Measurements from ENCODE around the gene LSS. TPM values are rescaled to one million over a fixed set of nuclear protein-coding genes. Genes with fewer than 3 reads are reported as not detected.
A peak's percentile ranks its signal among the peaks of the same experiment; 100 is the strongest.

Gene LSS
- total RNA-seq, 2 experiments from 2014 or later: 30.4 TPM

DNA sequence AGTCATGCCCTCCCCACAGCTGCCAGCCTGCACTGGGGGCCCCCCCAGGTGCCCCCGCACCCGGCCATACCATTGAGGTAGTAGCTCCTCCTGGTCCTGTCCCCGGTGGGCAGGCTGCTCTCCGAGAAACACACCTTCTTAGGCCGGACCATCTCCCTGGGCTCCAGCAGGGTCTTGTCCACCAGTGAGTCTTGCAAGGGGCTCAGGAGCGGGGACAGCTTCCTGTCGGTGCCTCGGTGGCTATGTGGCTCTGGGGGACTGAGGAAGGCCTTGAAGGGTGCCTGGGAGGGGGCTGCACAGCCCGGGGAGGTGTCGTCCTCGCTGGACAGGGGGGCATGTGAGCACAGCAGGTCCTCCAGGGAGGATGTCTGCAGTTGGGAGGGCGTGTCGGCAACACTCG, 60.3 kb downstream of the LSS start:
- CTCF ChIA-PET: no interaction called here
- H3K36me3 ChIP-seq (ENCODE audit: insufficient read depth, low read length): no peaks in the 10 kb centered on the region
- ATAC-seq (ENCODE audit: poor library complexity) (no peak), DNase-seq (peak in 1 of 14 experiments; percentile 15)
- H3K27me3 ChIP-seq (ENCODE audit: control insufficient read depth in 1 of 2, insufficient read depth in 2 of 2, low read length in 2 of 2): no peaks in the 10 kb centered on the region
- H3K27ac Mint-ChIP-seq: no peak overlapping the region
- peaks cover 0 to 17% of the 10 kb centered on the region in 2 experiments for H3K9me3 ChIP-seq (ENCODE audit: control insufficient read depth in 1 of 2, insufficient read depth in 1 of 2, low read length in 2 of 2)
- TF ChIP-seq, protein P1, sequence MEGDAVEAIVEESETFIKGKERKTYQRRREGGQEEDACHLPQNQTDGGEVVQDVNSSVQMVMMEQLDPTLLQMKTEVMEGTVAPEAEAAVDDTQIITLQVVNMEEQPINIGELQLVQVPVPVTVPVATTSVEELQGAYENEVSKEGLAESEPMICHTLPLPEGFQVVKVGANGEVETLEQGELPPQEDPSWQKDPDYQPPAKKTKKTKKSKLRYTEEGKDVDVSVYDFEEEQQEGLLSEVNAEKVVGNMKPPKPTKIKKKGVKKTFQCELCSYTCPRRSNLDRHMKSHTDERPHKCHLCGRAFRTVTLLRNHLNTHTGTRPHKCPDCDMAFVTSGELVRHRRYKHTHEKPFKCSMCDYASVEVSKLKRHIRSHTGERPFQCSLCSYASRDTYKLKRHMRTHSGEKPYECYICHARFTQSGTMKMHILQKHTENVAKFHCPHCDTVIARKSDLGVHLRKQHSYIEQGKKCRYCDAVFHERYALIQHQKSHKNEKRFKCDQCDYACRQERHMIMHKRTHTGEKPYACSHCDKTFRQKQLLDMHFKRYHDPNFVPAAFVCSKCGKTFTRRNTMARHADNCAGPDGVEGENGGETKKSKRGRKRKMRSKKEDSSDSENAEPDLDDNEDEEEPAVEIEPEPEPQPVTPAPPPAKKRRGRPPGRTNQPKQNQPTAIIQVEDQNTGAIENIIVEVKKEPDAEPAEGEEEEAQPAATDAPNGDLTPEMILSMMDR (IDR thresholded peaks at IDR 0.05): no peak
- intact Hi-C loops (cut with DNase I, micrococcal nuclease): no loop called here
- POLR2A ChIA-PET: no interaction called here
- no peaks in the 10 kb centered on the region for H3K9me3 Mint-ChIP-seq
- H3K4me3 ChIP-seq (ENCODE audit: low read length): no peak overlapping the region
- no peak overlapping the region for H3K27ac ChIP-seq (ENCODE audit: low read depth in 1 of 2, low read length in 2 of 2)
- peaks cover 6% of the 10 kb centered on the region for H3K4me1 ChIP-seq (ENCODE audit: insufficient read depth, low read length)
- H3K27me3 Mint-ChIP-seq: no peaks in the 10 kb centered on the region
- no peak overlapping the region for H3K4me3 Mint-ChIP-seq
- H3K4me1 Mint-ChIP-seq (ENCODE audit: low read depth): peaks cover 6% of the 10 kb centered on the region
- H3K36me3 Mint-ChIP-seq (ENCODE audit: low read depth): no peaks in the 10 kb centered on the region

DNA sequence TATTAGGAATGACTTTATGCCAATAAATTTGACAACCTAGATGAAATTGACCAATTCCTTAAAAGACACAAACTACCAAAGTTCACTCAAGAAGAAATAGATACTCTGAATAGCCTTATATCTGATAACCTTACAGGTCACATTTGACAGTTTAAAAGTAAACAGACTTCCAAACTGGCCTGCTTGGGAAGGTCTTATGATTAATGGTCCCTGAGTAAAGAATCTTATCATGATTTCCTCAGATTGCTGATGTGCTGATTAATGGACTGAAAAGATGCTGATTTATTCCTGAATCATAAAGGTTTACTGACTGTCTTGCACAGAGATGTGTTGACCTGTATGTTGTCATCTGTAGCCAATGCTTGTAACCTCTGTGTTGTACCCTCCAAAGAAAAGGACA, 63.5 kb downstream of the LSS start:
- Mint-ChIP-seq H3K27ac (no peak overlapping the region), H3K4me1 (ENCODE audit: low read depth) (no peaks in the 10 kb centered on the region), H3K36me3 (ENCODE audit: low read depth) (no peaks in the 10 kb centered on the region), H3K4me3 (no peak overlapping the region), H3K9me3 (no peaks in the 10 kb centered on the region), H3K27me3 (no peaks in the 10 kb centered on the region)
- POLR2A ChIA-PET: no interaction called here
- CTCF ChIA-PET: no interaction called here
- intact Hi-C loops (cut with DNase I, micrococcal nuclease): no loop called here
- no peak for DNase-seq
- H3K27ac ChIP-seq (ENCODE audit: low read depth in 1 of 2, low read length in 2 of 2): no peak overlapping the region
- H3K4me1 ChIP-seq (ENCODE audit: insufficient read depth, low read length): no peaks in the 10 kb centered on the region
- H3K27me3 ChIP-seq (ENCODE audit: control insufficient read depth in 1 of 2, insufficient read depth in 2 of 2, low read length in 2 of 2): no peaks in the 10 kb centered on the region
- H3K9me3 ChIP-seq (ENCODE audit: control insufficient read depth in 1 of 2, insufficient read depth in 1 of 2, low read length in 2 of 2): peaks cover 0 to 12% of the 10 kb centered on the region in 2 experiments
- no peak overlapping the region for H3K4me3 ChIP-seq (ENCODE audit: low read length)
- TF ChIP-seq, protein P1 (IDR thresholded peaks at IDR 0.05): no peak
- no peaks in the 10 kb centered on the region for H3K36me3 ChIP-seq (ENCODE audit: insufficient read depth, low read length)
- no peak for ATAC-seq (ENCODE audit: poor library complexity)

DNA sequence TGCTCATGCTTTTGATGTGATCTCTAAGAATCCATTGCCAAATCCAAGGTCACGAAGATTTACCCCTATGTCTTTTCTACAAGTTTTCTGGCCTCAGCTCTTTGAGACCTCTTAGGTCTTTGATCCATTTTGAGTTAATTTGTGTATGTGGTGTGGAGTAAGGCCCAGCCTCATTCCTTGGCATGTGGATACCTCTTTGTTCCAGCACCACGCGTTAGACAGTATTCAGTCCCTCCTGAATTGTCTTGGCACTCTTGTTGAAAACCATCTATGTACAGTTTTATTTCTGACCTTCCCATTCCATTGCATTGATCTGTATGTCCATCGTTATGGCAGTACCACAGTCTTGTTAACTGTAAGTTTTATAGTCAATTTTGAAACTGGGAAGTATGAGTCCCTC, 65.2 kb downstream of the LSS start:
- no peak overlapping the region for H3K4me3 Mint-ChIP-seq
- H3K27ac Mint-ChIP-seq: no peak overlapping the region
- H3K4me1 ChIP-seq (ENCODE audit: insufficient read depth, low read length): no peaks in the 10 kb centered on the region
- no peaks in the 10 kb centered on the region for H3K27me3 ChIP-seq (ENCODE audit: control insufficient read depth in 1 of 2, insufficient read depth in 2 of 2, low read length in 2 of 2)
- no peak overlapping the region for H3K4me3 ChIP-seq (ENCODE audit: low read length)
- no peaks in the 10 kb centered on the region for H3K4me1 Mint-ChIP-seq (ENCODE audit: low read depth)
- ATAC-seq (ENCODE audit: poor library complexity): no peak
- no peaks in the 10 kb centered on the region for H3K36me3 ChIP-seq (ENCODE audit: insufficient read depth, low read length)
- H3K9me3 Mint-ChIP-seq: no peaks in the 10 kb centered on the region
- no peak overlapping the region for H3K27ac ChIP-seq (ENCODE audit: low read depth in 1 of 2, low read length in 2 of 2)
- intact Hi-C loops (cut with DNase I, micrococcal nuclease): no loop called here
- no peak for DNase-seq
- H3K9me3 ChIP-seq (ENCODE audit: control insufficient read depth in 1 of 2, insufficient read depth in 1 of 2, low read length in 2 of 2): peaks cover 0 to 12% of the 10 kb centered on the region in 2 experiments
- no peaks in the 10 kb centered on the region for H3K27me3 Mint-ChIP-seq
- POLR2A ChIA-PET: no interaction called here
- CTCF ChIA-PET: no interaction called here
- H3K36me3 Mint-ChIP-seq (ENCODE audit: low read depth): no peaks in the 10 kb centered on the region
- TF ChIP-seq, protein P1 (IDR thresholded peaks at IDR 0.05): no peak
